Liver (tissue), 9 donors: ENCODE results near the gene CYP2J2. TPM values are rescaled to one million over a fixed set of nuclear protein-coding genes. Genes with fewer than 3 reads are reported as not detected.

Experiments
- DNase-seq: peaks from one replicate; pipeline ENCODE4 v3.0.0-alpha.2; 2017; ENCODE audit warnings: low spot score
- H3K27ac ChIP-seq, 2 donors: one replicate each; pipeline ENCODE4 v1.7.0; 2013; ENCODE audit warnings: inconsistent platforms in 2 of 2, low read length in 2 of 2, control low read depth in 1 of 2, low read depth in 1 of 2, mild to moderate bottlenecking in 1 of 2
- H3K27me3 ChIP-seq, 4 donors: one replicate each; pipeline versions ENCODE4 v1.6.1 to v1.7.0; 2013; ENCODE audit warnings: low read length in 3 of 4, inconsistent platforms in 1 of 4, mild to moderate bottlenecking in 1 of 4, moderate library complexity in 1 of 4; ENCODE audit not compliant: control insufficient read depth in 4 of 4, insufficient read depth in 4 of 4
- H3K36me3 ChIP-seq, 4 donors: one replicate each; pipeline versions ENCODE4 v1.6.1 to v1.7.0; 2013; ENCODE audit warnings: low read length in 3 of 4, mild to moderate bottlenecking in 3 of 4, low read depth in 1 of 4, moderate library complexity in 1 of 4; ENCODE audit not compliant: control insufficient read depth in 4 of 4, insufficient read depth in 3 of 4
- H3K4me1 ChIP-seq, 4 donors: one replicate each; pipeline versions ENCODE4 v1.6.1 to v1.7.0; 2013; ENCODE audit warnings: low read length in 3 of 4, mild to moderate bottlenecking in 3 of 4, moderate library complexity in 1 of 4; ENCODE audit not compliant: control insufficient read depth in 4 of 4, insufficient read depth in 4 of 4
- H3K4me3 ChIP-seq, 3 donors: one replicate each; pipeline versions ENCODE4 v1.6.1 to v1.7.0; 2013; ENCODE audit warnings: low read length in 3 of 3, control low read depth in 1 of 3, low read depth in 1 of 3, mild to moderate bottlenecking in 1 of 3
- H3K9ac ChIP-seq, 2 donors: one replicate each; pipeline ENCODE4 v1.7.0; 2013; ENCODE audit warnings: low read length in 2 of 2, mild to moderate bottlenecking in 2 of 2, moderate library complexity in 2 of 2, control low read depth in 1 of 2, low read depth in 1 of 2
- H3K9me3 ChIP-seq, 4 donors: one replicate each; pipeline versions ENCODE4 v1.6.1 to v1.7.0; 2013; ENCODE audit warnings: low read length in 3 of 4; ENCODE audit not compliant: control insufficient read depth in 4 of 4
- ATF3 ChIP-seq: IDR thresholded peaks from 2 replicates; pipeline ENCODE4 v1.6.1; 2016; ENCODE audit warnings: antibody characterized with exemption
- CTCF ChIP-seq: fragments of 150-350 bp; IDR thresholded peaks from 2 replicates; pipeline ENCODE4 v1.5.1; 2017; ENCODE audit warnings: improper control_type of control experiment, low read depth, low read length; ENCODE audit not compliant: missing input control
- EGR1 ChIP-seq, 2 donors: IDR thresholded peaks; 2 replicates each; pipeline ENCODE4 v1.6.1; 2016 to 2018; ENCODE audit warnings: antibody characterized with exemption in 2 of 2, low read depth in 2 of 2
- FOXA2 ChIP-seq: IDR thresholded peaks from 2 replicates; pipeline ENCODE4 v1.6.1; 2016; ENCODE audit warnings: antibody characterized with exemption
- JUND ChIP-seq, 2 donors: IDR thresholded peaks; 2 replicates each; pipeline ENCODE4 v1.6.1; 2016; ENCODE audit warnings: antibody characterized with exemption in 2 of 2
- MAX ChIP-seq: IDR thresholded peaks from 2 replicates; pipeline ENCODE4 v1.6.1; 2016; ENCODE audit warnings: antibody characterized with exemption
- NR2F2 ChIP-seq: IDR thresholded peaks from 2 replicates; pipeline ENCODE4 v1.6.1; 2016; ENCODE audit warnings: antibody characterized with exemption
- RAD21 ChIP-seq, 2 donors: IDR thresholded peaks; 2 replicates each; pipeline ENCODE4 v1.6.1; 2016; ENCODE audit warnings: antibody characterized with exemption in 2 of 2, mild to moderate bottlenecking in 2 of 2
- REST ChIP-seq: IDR thresholded peaks from 2 replicates; pipeline ENCODE4 v1.6.1; 2016; ENCODE audit warnings: antibody characterized with exemption, mild to moderate bottlenecking
- SP1 ChIP-seq: IDR thresholded peaks from 2 replicates; pipeline ENCODE4 v1.6.1; 2018; ENCODE audit warnings: antibody characterized with exemption, mild to moderate bottlenecking
- ZBTB33 ChIP-seq: IDR thresholded peaks from 2 replicates; pipeline ENCODE4 v1.6.1; 2016; ENCODE audit warnings: antibody characterized with exemption
- WGBS: extraction: QIAGEN DNeasy Blood & Tissue Kit; methylation state at CpG from one replicate; pipeline ENCODE4 v1.1.7; 2013; 5-methylcytosine and 5-hydroxymethylcytosine counted together
- polyA plus RNA-seq, 2 donors: library from polyadenylated mRNA; stranded (reverse) in 1 of 2; unstranded in 1 of 2; fragments of 200-250 nt in 1 of 2; fragments of >200 nt in 1 of 2; fragmentation: Nextera tagmentation in 1 of 2; extraction: Ambion mirVana in 1 of 2; gene quantifications; one replicate each; pipeline versions ENCODE4 v1.2.1 to v1.2.3, GENCODE V29; 2013 to 2015
- total RNA-seq, 2 donors: library from RNA; depleted of rRNA; stranded (reverse); fragments of >200 nt; gene quantifications; one replicate each; pipeline ENCODE4 v1.2.3, GENCODE V29; 2014
- donor health status: healthy.
- donor health status: healthy.
- donor health status: healthy.
- donor health status: healthy.
- donor health status: healthy.

Gene CYP2J2
- total and polyA plus RNA-seq, 4 donors: 29.4 to 77.9 (median 58.9) TPM

- no peak overlapping the region for H3K27ac ChIP-seq
Measured at GRCh38 chr1:59972216-59972927, 45.8 kb upstream of the CYP2J2 start.

GRCh38 chr1:59971464-59971911 lies 44.9 kb upstream of the CYP2J2 start:
- H3K27me3 ChIP-seq: peaks cover 0 to 3% (median 0%) of the 10 kb centered on the region in 4 donors
- no peaks in the 10 kb centered on the region for H3K9me3 ChIP-seq
- H3K4me3 ChIP-seq: no peak overlapping the region
- no peak overlapping the region for H3K27ac ChIP-seq
- 12% methylated on average over 19 of the region's 19 CpGs for WGBS
- H3K9ac ChIP-seq: no peak overlapping the region
- H3K36me3 ChIP-seq: no peaks in the 10 kb centered on the region
- DNase-seq: peak; percentile 77
- peaks cover 0 to 6% (median 1%) of the 10 kb centered on the region in 4 donors for H3K4me1 ChIP-seq
- no peak for TF ChIP-seq SP1
- TF ChIP-seq MAX: no peak
- no peak for TF ChIP-seq NR2F2
- no peak for TF ChIP-seq ZBTB33
- no peak for TF ChIP-seq EGR1 (IDR thresholded peaks at IDR 0.05; ENCODE audit: low read depth in 2 of 2)
- TF ChIP-seq CTCF: peak; percentile 76
- peak; percentile 83 to 92 for TF ChIP-seq RAD21 (IDR thresholded peaks at IDR 0.05)

More at GRCh38 chr1:59972216-59972927, 45.8 kb upstream of the CYP2J2 start:
- Histone ChIP-seq H3K4me1 (peaks cover 0 to 6% (median 1%) of the 10 kb centered on the region in 4 donors), H3K9ac (no peak overlapping the region), H3K9me3 (no peaks in the 10 kb centered on the region), H3K36me3 (no peaks in the 10 kb centered on the region), H3K27me3 (peaks cover 0 to 3% (median 0%) of the 10 kb centered on the region in 4 donors), H3K4me3 (no peak overlapping the region)
- WGBS: 87% methylated on average over 20 of the region's 20 CpGs
- no peak for DNase-seq
- TF ChIP-seq JUND (IDR thresholded peaks at IDR 0.05) (no peak), FOXA2 (no peak), RAD21 (IDR thresholded peaks at IDR 0.05) (no peak), MAX (no peak), ATF3 (no peak), NR2F2 (no peak), ZBTB33 (no peak), REST (no peak)
